ENCODE measurements around the gene QKI.
"Not testable (repeated sequence)": the region's sequence is repeated elsewhere in the genome, so short reads cannot be mapped to it uniquely, and the experiment has no call there.

The QKI gene

DNA sequence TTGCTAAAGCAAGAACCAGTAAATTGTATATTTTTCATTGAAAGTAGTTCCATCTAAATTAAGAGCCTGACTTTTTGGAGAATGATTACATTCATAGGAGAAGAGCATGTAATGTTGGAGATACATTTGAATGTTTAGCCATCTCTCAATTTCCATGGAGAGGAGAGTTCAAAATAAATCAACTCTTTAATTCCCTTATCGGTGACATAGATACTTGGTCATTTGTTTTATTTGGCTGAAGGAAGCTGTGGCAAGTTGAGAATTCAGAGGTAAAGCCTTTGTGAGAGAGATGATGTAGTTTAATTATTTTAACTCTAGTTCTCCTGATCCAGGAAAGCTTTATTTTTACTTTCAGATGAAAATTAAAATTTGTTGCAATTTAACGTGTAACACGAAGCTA lies 22.3 kb downstream of the QKI start:
- TF ChIP-seq Cebpa-rat (IDR thresholded peaks at IDR 0.05): no peak
- Histone ChIP-seq H3K9me3 (peaks cover 6% of the 10 kb centered on the region; the same call in 1 of the 2 replicates), H3K27ac (no peak overlapping the region), H3K27me3 (no peaks in the 10 kb centered on the region), H3K4me3 (no peak overlapping the region), H3K4me1 (peaks cover 23% of the 10 kb centered on the region), H3K9ac (no peak overlapping the region), H3K4me2 (no peak overlapping the region), H3K36me3 (no peaks in the 10 kb centered on the region; the same call in 1 of the 2 replicates), H4K20me1 (peaks cover 98% of the 10 kb centered on the region)

DNA sequence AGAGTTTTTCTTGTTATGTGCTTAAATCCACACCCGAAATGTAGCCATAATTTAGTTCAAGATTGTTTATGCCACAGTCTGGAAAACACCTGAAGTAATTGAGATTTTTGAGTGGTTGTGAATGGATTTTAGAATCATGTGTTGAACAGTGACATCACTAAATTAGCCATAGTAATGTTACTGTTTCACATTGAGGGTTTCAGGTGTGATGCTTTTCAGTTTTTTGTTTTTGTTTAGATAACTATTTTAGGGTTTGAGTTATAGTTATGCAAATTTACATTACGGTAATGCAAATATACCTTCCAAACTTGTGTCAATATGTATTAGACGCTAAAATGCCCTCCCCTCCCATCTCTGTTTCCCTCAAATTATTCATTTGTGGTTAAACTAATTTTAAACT lies 22.9 kb downstream of the QKI start:
- H3K27me3 ChIP-seq: no peaks in the 10 kb centered on the region
- no peaks in the 10 kb centered on the region; the same call in 1 of the 2 replicates for H3K36me3 ChIP-seq
- peaks cover 7% of the 10 kb centered on the region; the same call in 1 of the 2 replicates for H3K9me3 ChIP-seq
- peaks cover 23% of the 10 kb centered on the region for H3K4me1 ChIP-seq
- H3K4me3 ChIP-seq: no peak overlapping the region
- H3K9ac ChIP-seq: no peak overlapping the region
- H4K20me1 ChIP-seq: peaks cover 98% of the 10 kb centered on the region
- no peak for TF ChIP-seq Cebpa-rat (IDR thresholded peaks at IDR 0.05)
- peak overlapping the region; percentile 51 for H3K4me2 ChIP-seq
- no peak overlapping the region for H3K27ac ChIP-seq

GRCh38 chr6:163438298-163438939 lies 23.9 kb downstream of the QKI start:
- H3K9ac ChIP-seq: no peak overlapping the region
- H4K20me1 ChIP-seq: peaks cover 98% of the 10 kb centered on the region
- peaks cover 7% of the 10 kb centered on the region; the same call in 1 of the 2 replicates for H3K9me3 ChIP-seq
- H3K4me2 ChIP-seq: no peak overlapping the region
- peaks cover 3% of the 10 kb centered on the region for H3K36me3 ChIP-seq
- TF ChIP-seq Cebpa-rat (IDR thresholded peaks at IDR 0.05): no peak
- H3K4me1 ChIP-seq: peaks cover 23% of the 10 kb centered on the region
- H3K27ac ChIP-seq: no peak overlapping the region
- H3K27me3 ChIP-seq: no peaks in the 10 kb centered on the region
- no peak overlapping the region for H3K4me3 ChIP-seq

GRCh38 chr6:163438940-163439335 lies 24.4 kb downstream of the QKI start:
- peaks cover 3% of the 10 kb centered on the region for H3K36me3 ChIP-seq
- peaks cover 98% of the 10 kb centered on the region for H4K20me1 ChIP-seq
- peaks cover 23% of the 10 kb centered on the region for H3K4me1 ChIP-seq

DNA sequence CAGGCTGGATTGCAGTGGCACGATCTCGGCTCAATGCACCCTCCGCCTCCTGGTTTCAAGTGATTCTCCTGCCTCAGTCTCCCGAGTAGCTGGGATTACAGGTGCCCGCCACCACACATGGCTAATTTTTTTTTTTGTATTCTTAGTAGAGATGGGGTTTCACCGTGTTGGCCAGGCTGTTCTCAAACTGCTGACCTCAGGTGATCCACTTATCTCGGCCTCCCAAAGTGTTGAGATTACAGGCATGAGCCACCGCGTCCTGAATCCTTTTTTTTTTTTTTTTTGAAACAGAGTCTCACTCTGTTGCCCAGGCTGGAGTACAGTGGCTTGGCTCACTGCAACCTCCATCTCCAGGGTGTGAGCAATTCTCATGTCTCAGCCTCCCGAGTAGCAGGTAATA lies 24.9 kb downstream of the QKI start:
- peaks cover 23% of the 10 kb centered on the region for H3K4me1 ChIP-seq
- H3K9me3 ChIP-seq, H3K9ac ChIP-seq, H3K4me3 ChIP-seq, H3K36me3 ChIP-seq, H3K27me3 ChIP-seq, H3K4me2 ChIP-seq, H3K27ac ChIP-seq: not testable (repeated sequence)
- H4K20me1 ChIP-seq: peaks cover 97% of the 10 kb centered on the region

More at GRCh38 chr6:163438940-163439335, 24.4 kb downstream of the QKI start:
- no peak overlapping the region for H3K4me2 ChIP-seq
- H3K27me3 ChIP-seq: no peaks in the 10 kb centered on the region
- no peak overlapping the region for H3K9ac ChIP-seq
- H3K9me3 ChIP-seq: peaks cover 7% of the 10 kb centered on the region; the same call in 1 of the 2 replicates
- H3K4me3 ChIP-seq: no peak overlapping the region
- TF ChIP-seq Cebpa-rat (IDR thresholded peaks at IDR 0.05): no peak
- H3K27ac ChIP-seq: no peak overlapping the region

- no peak overlapping the region for H3K4me3 ChIP-seq
- no peak overlapping the region for H3K9ac ChIP-seq
- H3K4me2 ChIP-seq: no peak overlapping the region
- no peaks in the 10 kb centered on the region for H3K27me3 ChIP-seq
- no peak overlapping the region for H3K27ac ChIP-seq
- TF ChIP-seq Cebpa-rat (IDR thresholded peaks at IDR 0.05): no peak
- H3K9me3 ChIP-seq: peaks cover 11% of the 10 kb centered on the region
- peaks cover 23% of the 10 kb centered on the region for H3K4me1 ChIP-seq
- H4K20me1 ChIP-seq: peaks cover 97% of the 10 kb centered on the region
- peaks cover 6% of the 10 kb centered on the region for H3K36me3 ChIP-seq
Measured at GRCh38 chr6:163439997-163440396, 25.5 kb downstream of the QKI start.

- H3K4me3 ChIP-seq: no peak overlapping the region
- H3K4me2 ChIP-seq: no peak overlapping the region
- TF ChIP-seq Cebpa-rat (IDR thresholded peaks at IDR 0.05): no peak
- peaks cover 20% of the 10 kb centered on the region for H3K9me3 ChIP-seq
- H3K36me3 ChIP-seq: peaks cover 15% of the 10 kb centered on the region
- H3K9ac ChIP-seq: no peak overlapping the region
- H3K4me1 ChIP-seq: peaks cover 7% of the 10 kb centered on the region
- no peaks in the 10 kb centered on the region for H3K27me3 ChIP-seq
- peaks cover 97% of the 10 kb centered on the region for H4K20me1 ChIP-seq
- H3K27ac ChIP-seq: no peak overlapping the region
Measured at GRCh38 chr6:163442336-163442735, 27.8 kb downstream of the QKI start.

DNA sequence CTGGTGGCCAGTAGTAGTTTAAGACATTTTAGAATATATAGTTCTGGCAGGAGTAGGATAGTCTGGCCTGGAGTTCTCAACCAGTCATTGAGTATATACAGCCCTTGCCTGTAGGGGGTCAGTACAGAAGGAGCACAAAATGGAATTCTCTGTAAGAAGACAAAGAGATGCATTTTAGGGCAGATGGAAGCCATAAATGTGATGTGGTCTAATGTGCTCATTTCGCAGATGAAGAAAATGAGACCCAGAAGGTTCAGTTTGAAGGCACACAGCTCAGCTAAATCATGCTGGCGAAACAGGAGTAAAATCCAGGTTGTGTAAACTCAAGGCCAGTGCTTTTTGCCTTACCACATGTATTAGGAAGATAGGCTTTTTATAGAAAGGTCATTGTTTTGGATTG lies 29.6 kb downstream of the QKI start:
- H3K4me2 ChIP-seq: no peak overlapping the region
- H3K9me3 ChIP-seq: peaks cover 20% of the 10 kb centered on the region
- peaks cover 96% of the 10 kb centered on the region for H4K20me1 ChIP-seq
- TF ChIP-seq Cebpa-rat (IDR thresholded peaks at IDR 0.05): no peak
- no peak overlapping the region for H3K9ac ChIP-seq
- no peaks in the 10 kb centered on the region for H3K27me3 ChIP-seq
- H3K36me3 ChIP-seq: peaks cover 15% of the 10 kb centered on the region
- no peak overlapping the region for H3K4me3 ChIP-seq
- H3K27ac ChIP-seq: no peak overlapping the region
- no peaks in the 10 kb centered on the region for H3K4me1 ChIP-seq

- H3K4me3 ChIP-seq: no peak overlapping the region
- no peak overlapping the region for H3K9ac ChIP-seq
- H3K4me1 ChIP-seq: no peaks in the 10 kb centered on the region
- H3K4me2 ChIP-seq: no peak overlapping the region
- H3K9me3 ChIP-seq: peaks cover 17% of the 10 kb centered on the region
- no peak overlapping the region for H3K27ac ChIP-seq
- H4K20me1 ChIP-seq: peaks cover 94% of the 10 kb centered on the region
- H3K27me3 ChIP-seq: no peaks in the 10 kb centered on the region
- peaks cover 15% of the 10 kb centered on the region for H3K36me3 ChIP-seq
- no peak for TF ChIP-seq Cebpa-rat (IDR thresholded peaks at IDR 0.05)
Measured at GRCh38 chr6:163446549-163446948, 32.0 kb downstream of the QKI start.

DNA sequence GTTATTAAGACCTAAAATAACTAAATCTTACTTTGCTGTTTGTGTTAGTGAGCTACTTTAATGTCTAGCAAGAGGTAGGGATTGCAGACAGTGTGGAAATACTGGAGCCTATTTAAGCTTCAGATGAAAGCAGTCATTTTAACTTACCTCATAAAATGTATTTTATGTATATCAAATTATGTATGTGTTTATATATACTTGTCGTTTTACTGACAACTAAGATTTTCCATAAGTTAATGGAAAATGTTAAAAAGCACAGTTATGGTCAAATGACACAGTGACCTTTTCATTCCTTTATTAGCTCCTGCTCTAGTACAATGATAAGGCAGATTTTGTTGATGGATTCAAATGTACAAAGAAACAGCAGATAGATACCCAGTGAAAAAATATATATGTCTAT lies 34.6 kb downstream of the QKI start:
- Histone ChIP-seq H3K9ac (no peak overlapping the region), H3K4me1 (no peaks in the 10 kb centered on the region), H3K36me3 (peaks cover 12% of the 10 kb centered on the region), H3K4me3 (no peak overlapping the region), H3K9me3 (peaks cover 13% of the 10 kb centered on the region), H3K4me2 (no peak overlapping the region), H3K27me3 (no peaks in the 10 kb centered on the region), H3K27ac (no peak overlapping the region), H4K20me1 (peaks cover 94% of the 10 kb centered on the region)
- no peak for TF ChIP-seq Cebpa-rat (IDR thresholded peaks at IDR 0.05)

All from BLaER1 (cell line).